Tibial nerve (tissue), 4 donors: ENCODE data around the gene CERCAM. TPM values are rescaled to one million over a fixed set of nuclear protein-coding genes. Genes with fewer than 3 reads are reported as not detected.
A peak's percentile ranks its signal among the peaks of the same experiment; 100 is the strongest.

ENCODE experiments used
- DNase-seq, 2 donors: peaks; one replicate each; pipeline ENCODE4 v3.0.0-alpha.2; 2019; ENCODE audit warnings: low spot score in 2 of 2
- H3K27ac ChIP-seq, 4 donors: fragments of 200-600 bp; sonication (generic) in 3 of 4; one replicate each; pipeline ENCODE4 v1.5.1; 2017 to 2019; ENCODE audit warnings: mild to moderate bottlenecking in 1 of 4
- H3K27me3 ChIP-seq, 2 donors: fragments of 200-600 bp; sonication (generic) in 1 of 2; one replicate each; pipeline versions ENCODE4 v1.5.1 to v1.6.0; 2017 to 2019
- H3K36me3 ChIP-seq, 3 donors: fragments of 200-600 bp; sonication (generic); one replicate each; pipeline ENCODE4 v1.5.1; 2018 to 2019
- H3K4me1 ChIP-seq, 4 donors: fragments of 200-600 bp; sonication (generic) in 3 of 4; one replicate each; pipeline ENCODE4 v1.5.1; 2017 to 2019
- H3K4me3 ChIP-seq, 4 donors: fragments of 200-600 bp; sonication (generic) in 3 of 4; one replicate each; pipeline ENCODE4 v1.5.1; 2017 to 2019; ENCODE audit warnings: mild to moderate bottlenecking in 1 of 4, moderate library complexity in 1 of 4
- H3K9me3 ChIP-seq, 4 donors: fragments of 200-600 bp; sonication (generic) in 3 of 4; one replicate each; pipeline ENCODE4 v1.5.1; 2017 to 2019
- CTCF ChIP-seq, 5 experiments: fragments of 200-600 bp in 3 of 5; fragments of 450-650 bp in 2 of 5; sonication (generic) in 3 of 5; IDR thresholded peaks; one replicate each; pipeline ENCODE4 v1.5.1; 2016 to 2019; ENCODE audit warnings: antibody characterized with exemption in 5 of 5, mild to moderate bottlenecking in 3 of 5, moderate library complexity in 2 of 5
- EP300 ChIP-seq, 2 donors: sonication (generic); formaldehyde crosslinking; IDR thresholded peaks; one replicate each; pipeline ENCODE4 v1.6.1; 2017; ENCODE audit warnings: antibody characterized with exemption in 2 of 2, mild to moderate bottlenecking in 1 of 2
- POLR2A ChIP-seq, 2 donors: fragments of 450-650 bp; IDR thresholded peaks; one replicate each; pipeline ENCODE4 v1.6.1; 2017; ENCODE audit warnings: antibody characterized with exemption in 2 of 2, mild to moderate bottlenecking in 2 of 2, moderate library complexity in 2 of 2
- WGBS, 2 donors: methylation state at CpG; one replicate each; pipeline ENCODE4 v1.1.5; 2018; 5-methylcytosine and 5-hydroxymethylcytosine counted together
- total RNA-seq, 4 donors: library from RNA; depleted of rRNA; stranded (reverse); fragments of >200 nt; gene quantifications; one replicate each; pipeline ENCODE4 v1.1.0, GENCODE V29; 2016

CERCAM gene
- total RNA-seq, 4 donors from 2014 or later = 23.7 to 48.2 (median 31.6) TPM

- WGBS, 2 donors = 76% methylated on average over 31 to 33 of the region's 56 CpGs
- Histone ChIP-seq H3K4me3 (no peak overlapping the region), H3K27me3 (no peaks in the 10 kb centered on the region), H3K27ac (no peak overlapping the region), H3K36me3 (peaks cover 0 to 59% (median 5%) of the 10 kb centered on the region in 3 donors), H3K9me3 (no peaks in the 10 kb centered on the region), H3K4me1 (peaks cover 0 to 10% (median 0%) of the 10 kb centered on the region in 4 donors)
- TF ChIP-seq EP300 (IDR thresholded peaks at IDR 0.05) (no peak), CTCF (IDR thresholded peaks at IDR 0.05) (no peak), POLR2A (IDR thresholded peaks at IDR 0.05) (no peak)
- no peak for DNase-seq
Measured at GRCh38 chr9:128393145-128393775, 27.4 kb upstream of the CERCAM start.

- TF ChIP-seq EP300 (IDR thresholded peaks at IDR 0.05) (no peak), POLR2A (IDR thresholded peaks at IDR 0.05) (no peak), CTCF (IDR thresholded peaks at IDR 0.05) (no peak)
- H3K36me3 ChIP-seq = peaks cover 0 to 52% (median 4%) of the 10 kb centered on the region in 3 donors
- WGBS, 2 donors = 30 to 54% methylated on average over 5 to 7 of the region's 7 CpGs
- no peaks in the 10 kb centered on the region for H3K9me3 ChIP-seq
- no peaks in the 10 kb centered on the region for H3K27me3 ChIP-seq
- no peak for DNase-seq
- H3K4me3 ChIP-seq = no peak overlapping the region
- peaks cover 0 to 10% (median 0%) of the 10 kb centered on the region in 4 donors for H3K4me1 ChIP-seq
- no peak overlapping the region for H3K27ac ChIP-seq
Measured at GRCh38 chr9:128393970-128394369, 26.7 kb upstream of the CERCAM start.

- Histone ChIP-seq H3K36me3 (peaks cover 0 to 46% (median 0%) of the 10 kb centered on the region in 3 donors), H3K4me3 (no peak overlapping the region), H3K9me3 (no peaks in the 10 kb centered on the region), H3K4me1 (peaks cover 0 to 10% (median 0%) of the 10 kb centered on the region in 4 donors), H3K27me3 (no peaks in the 10 kb centered on the region), H3K27ac (no peak overlapping the region)
- DNase-seq = no peak
- WGBS, 2 donors = 41 to 50% methylated on average over 9 of the region's 9 CpGs
- no peak for TF ChIP-seq EP300 (IDR thresholded peaks at IDR 0.05)
- no peak for TF ChIP-seq POLR2A (IDR thresholded peaks at IDR 0.05)
- no peak for TF ChIP-seq CTCF (IDR thresholded peaks at IDR 0.05)
Measured at GRCh38 chr9:128394379-128395168, 26.1 kb upstream of the CERCAM start.

- TF ChIP-seq EP300 (IDR thresholded peaks at IDR 0.05) (no peak), CTCF (IDR thresholded peaks at IDR 0.05) (no peak), POLR2A (IDR thresholded peaks at IDR 0.05) (no peak)
- Histone ChIP-seq H3K27me3 (no peaks in the 10 kb centered on the region), H3K27ac (no peak overlapping the region), H3K4me3 (peak overlapping the region in 1 of 4 donors; percentile 11), H3K9me3 (no peaks in the 10 kb centered on the region), H3K36me3 (peaks cover 0 to 21% (median 0%) of the 10 kb centered on the region in 3 donors), H3K4me1 (peaks cover 0 to 10% (median 0%) of the 10 kb centered on the region in 4 donors)
- 7 to 11% methylated on average over 19 of the region's 19 CpGs for WGBS, 2 donors
- no peak for DNase-seq
Measured at GRCh38 chr9:128396970-128397613, 23.6 kb upstream of the CERCAM start.
